GM13977 (cell line): ENCODE results near the gene WIZ.

ENCODE experiments used
- DNase-seq: peaks from one replicate; pipeline ENCODE4 v3.0.0; 2012; ENCODE audit warnings: low spot score
- in situ Hi-C: fragments of 300-500 bp; cut with MboI; formaldehyde crosslinking; loops from one replicate; pipeline ENCODE4 v1.12.0; 2022; ENCODE audit warnings: low sequenced_read_pairs, low pct_unique_long_range_greater_than_20kb, mixed read lengths, inconsistent platforms; ENCODE audit not compliant: unreplicated experiment
- TF ChIP-seq, protein P1 (sequence below): IDR thresholded peaks from 2 replicates; pipeline ENCODE4 v1.5.1; 2012; ENCODE audit warnings: mild to moderate bottlenecking, control low read depth; ENCODE audit not compliant: insufficient read depth; ENCODE audit errors: extremely low read depth, missing control alignments

Gene WIZ

GRCh38 chr19:15463861-15464371 lies 14.2 kb upstream of the WIZ start:
- peak; percentile 74 for DNase-seq
- in situ Hi-C loops: no loop called here
- TF ChIP-seq, protein P1, sequence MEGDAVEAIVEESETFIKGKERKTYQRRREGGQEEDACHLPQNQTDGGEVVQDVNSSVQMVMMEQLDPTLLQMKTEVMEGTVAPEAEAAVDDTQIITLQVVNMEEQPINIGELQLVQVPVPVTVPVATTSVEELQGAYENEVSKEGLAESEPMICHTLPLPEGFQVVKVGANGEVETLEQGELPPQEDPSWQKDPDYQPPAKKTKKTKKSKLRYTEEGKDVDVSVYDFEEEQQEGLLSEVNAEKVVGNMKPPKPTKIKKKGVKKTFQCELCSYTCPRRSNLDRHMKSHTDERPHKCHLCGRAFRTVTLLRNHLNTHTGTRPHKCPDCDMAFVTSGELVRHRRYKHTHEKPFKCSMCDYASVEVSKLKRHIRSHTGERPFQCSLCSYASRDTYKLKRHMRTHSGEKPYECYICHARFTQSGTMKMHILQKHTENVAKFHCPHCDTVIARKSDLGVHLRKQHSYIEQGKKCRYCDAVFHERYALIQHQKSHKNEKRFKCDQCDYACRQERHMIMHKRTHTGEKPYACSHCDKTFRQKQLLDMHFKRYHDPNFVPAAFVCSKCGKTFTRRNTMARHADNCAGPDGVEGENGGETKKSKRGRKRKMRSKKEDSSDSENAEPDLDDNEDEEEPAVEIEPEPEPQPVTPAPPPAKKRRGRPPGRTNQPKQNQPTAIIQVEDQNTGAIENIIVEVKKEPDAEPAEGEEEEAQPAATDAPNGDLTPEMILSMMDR: no peak

DNA sequence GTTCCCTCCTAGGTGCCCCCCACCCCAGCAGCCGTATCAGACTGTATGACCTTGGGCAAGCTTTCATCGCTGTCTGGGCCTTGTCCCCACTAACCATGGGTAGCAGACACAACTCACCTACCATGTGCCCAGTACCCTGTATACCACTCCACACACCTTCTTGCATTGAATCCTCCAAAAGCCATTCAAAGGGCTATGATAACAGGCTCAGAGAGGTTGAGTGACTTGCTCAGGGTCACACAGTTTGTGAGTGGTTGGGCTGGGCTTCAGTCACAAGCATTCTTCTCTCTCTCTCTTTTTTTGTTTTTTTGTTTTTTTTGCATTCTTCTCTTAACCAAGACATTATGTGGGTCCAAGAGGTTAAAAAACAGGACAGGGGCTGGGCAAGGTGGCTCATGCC lies 11.9 kb upstream of the WIZ start:
- in situ Hi-C loops: no loop called here
- no peak for DNase-seq
- TF ChIP-seq, protein P1: no peak

DNA sequence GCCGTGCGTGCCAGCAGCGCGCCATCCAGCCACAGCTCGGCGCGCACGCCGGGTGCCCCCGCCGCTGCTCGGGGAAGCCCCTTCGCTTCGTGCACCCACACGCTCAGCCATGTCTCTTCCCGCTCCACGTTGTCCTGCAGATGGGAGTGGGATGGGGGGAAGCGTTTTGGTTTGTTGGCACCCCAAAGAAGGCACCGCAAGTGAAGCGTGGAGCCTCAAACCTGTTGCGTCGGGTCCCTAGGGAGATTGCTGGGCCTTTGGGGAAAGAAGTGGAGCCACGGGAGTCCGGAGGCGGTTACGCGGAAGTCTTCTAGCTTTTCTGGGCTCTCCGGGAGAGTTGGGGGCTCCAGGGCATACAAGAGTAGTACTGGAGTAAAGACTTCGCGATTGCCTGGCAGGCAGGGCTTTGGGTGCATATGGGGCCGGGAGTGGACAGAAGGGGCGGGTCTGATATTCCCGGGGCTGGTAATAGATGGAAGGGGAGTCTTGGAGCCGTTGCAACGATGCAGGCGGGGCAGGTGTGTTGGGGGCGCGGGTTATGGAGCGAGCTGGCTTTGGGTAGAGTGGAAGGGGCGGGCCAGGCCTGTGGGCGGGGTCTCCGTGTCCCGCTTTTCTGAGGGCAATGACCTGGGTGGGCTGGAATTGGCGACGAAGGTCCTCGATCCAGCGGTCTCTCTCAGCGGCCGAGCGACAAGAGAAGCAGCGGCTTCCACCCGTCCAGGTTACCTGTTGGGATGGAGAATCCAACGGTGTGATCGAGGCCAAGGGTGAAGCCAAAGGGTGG lies 8.1 kb upstream of the WIZ start:
- in situ Hi-C loops: no loop called here
- no peak for DNase-seq
- TF ChIP-seq, protein P1: no peak

DNA sequence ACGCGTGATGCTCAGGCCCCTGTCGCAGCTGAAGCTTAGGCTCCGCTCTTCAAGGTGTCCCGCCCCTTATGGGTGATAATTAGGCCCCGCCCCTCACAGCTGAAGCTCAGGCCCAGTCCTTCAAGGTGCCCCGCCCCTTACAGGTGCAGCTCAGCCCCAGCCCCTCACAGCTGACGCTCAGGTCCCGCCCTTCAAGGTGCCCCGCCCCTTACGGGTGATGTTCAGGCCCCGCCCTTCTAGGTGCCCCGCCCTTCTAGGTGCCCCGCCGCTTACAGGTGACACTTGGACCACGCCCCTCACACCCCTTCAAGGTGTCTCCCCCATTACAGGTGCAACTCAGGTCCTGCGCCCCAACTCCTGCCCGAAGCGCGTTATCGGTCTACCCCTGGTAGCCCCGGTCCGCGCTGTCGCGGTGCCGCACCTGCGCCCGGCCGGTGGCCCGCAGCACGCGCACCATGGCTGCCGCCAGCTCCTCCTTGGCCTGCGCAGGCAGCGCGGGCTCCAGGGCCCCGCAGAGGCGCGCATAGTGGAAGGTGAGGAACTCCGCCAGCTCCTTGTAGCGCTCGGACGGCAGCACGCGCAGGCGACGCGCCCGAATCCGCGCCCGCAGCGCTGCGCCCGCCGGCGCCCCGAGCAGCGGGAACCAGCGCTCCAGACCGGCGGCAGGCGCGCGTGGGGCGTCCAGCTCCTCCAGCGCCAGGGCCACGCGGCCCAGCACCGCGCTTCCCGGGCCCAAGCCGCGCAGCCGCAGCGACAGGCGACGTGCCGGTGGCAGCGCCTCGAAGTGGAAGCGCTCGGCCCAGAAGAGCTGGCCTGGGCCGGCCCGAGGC lies 7.3 kb upstream of the WIZ start:
- TF ChIP-seq, protein P1: no peak
- no peak for DNase-seq
- in situ Hi-C loops: no loop called here

GRCh38 chr19:15456441-15456840 lies 6.7 kb upstream of the WIZ start:
- in situ Hi-C loops: no loop called here
- no peak for DNase-seq
- TF ChIP-seq, protein P1: no peak

- in situ Hi-C loops: no loop called here
- no peak for DNase-seq
- TF ChIP-seq, protein P1: no peak
Observed at GRCh38 chr19:15455996-15456395, 6.2 kb upstream of the WIZ start.
